ENCODE measurements around the gene C6orf47. TPM values are rescaled to one million over a fixed set of nuclear protein-coding genes. Genes with fewer than 3 reads are reported as not detected.

Gene C6orf47
- total and polyA plus RNA-seq, 4 donors, result 2.0 to 10.8 (median 7.4) TPM

GRCh38 chr6:31614075-31614619, 46.4 kb downstream of the C6orf47 start (continued):
- no peak for TF ChIP-seq REST (IDR thresholded peaks at IDR 0.05)
- no peak for TF ChIP-seq GABPA (IDR thresholded peaks at IDR 0.05 in 1 of 2, conservative IDR thresholded peaks at IDR 0.05 in 1 of 2)

- Histone ChIP-seq H3K9me3 (ENCODE audit: control insufficient read depth in 4 of 4, low read length in 3 of 4) (no peaks in the 10 kb centered on the region), H3K4me3 (ENCODE audit: low read depth in 1 of 3, low read length in 3 of 3) (no peak overlapping the region), H3K27me3 (ENCODE audit: control insufficient read depth in 4 of 4, insufficient read depth in 4 of 4, low read length in 3 of 4) (no peaks in the 10 kb centered on the region), H3K9ac (ENCODE audit: low read depth in 1 of 2, low read length in 2 of 2) (no peak overlapping the region), H3K4me1 (ENCODE audit: control insufficient read depth in 4 of 4, insufficient read depth in 4 of 4, low read length in 3 of 4) (peaks cover 3 to 16% (median 12%) of the 10 kb centered on the region in 4 donors), H3K36me3 (ENCODE audit: control insufficient read depth in 4 of 4, insufficient read depth in 3 of 4, low read depth in 1 of 4, low read length in 3 of 4) (no peaks in the 10 kb centered on the region), H3K27ac (ENCODE audit: low read depth in 1 of 2, low read length in 2 of 2) (no peak overlapping the region)
- TF ChIP-seq ZBTB33 (IDR thresholded peaks at IDR 0.05), result no peak
- TF ChIP-seq ATF3 (IDR thresholded peaks at IDR 0.05), result no peak
- no peak for TF ChIP-seq MAX (IDR thresholded peaks at IDR 0.05)
- no peak for TF ChIP-seq GABPA (IDR thresholded peaks at IDR 0.05 in 1 of 2, conservative IDR thresholded peaks at IDR 0.05 in 1 of 2)
- TF ChIP-seq JUND (IDR thresholded peaks at IDR 0.05), result no peak
- TF ChIP-seq NR2F2 (IDR thresholded peaks at IDR 0.05), result no peak
- TF ChIP-seq HNF4G (IDR thresholded peaks at IDR 0.05), result no peak
- no peak for TF ChIP-seq YY1 (IDR thresholded peaks at IDR 0.05)
- no peak for TF ChIP-seq RAD21 (IDR thresholded peaks at IDR 0.05)
- TF ChIP-seq EGR1 (IDR thresholded peaks at IDR 0.05; ENCODE audit: low read depth in 2 of 2), result no peak
- no peak for TF ChIP-seq SP1 (IDR thresholded peaks at IDR 0.05)
- no peak for TF ChIP-seq REST (IDR thresholded peaks at IDR 0.05)
- TF ChIP-seq HNF4A (conservative IDR thresholded peaks at IDR 0.05), result no peak
- no peak for TF ChIP-seq RXRA (IDR thresholded peaks at IDR 0.05)
- no peak for DNase-seq (ENCODE audit: low spot score)
- 90% methylated on average over 4 of the region's 4 CpGs for WGBS
These were observed 49.6 kb downstream of the C6orf47 start for GRCh38 chr6:31610968-31611367.

Measured in liver (tissue), 9 donors.